Measurements from ENCODE around the gene NKAIN2.

- no peak for TF ChIP-seq POLR2A (IDR thresholded peaks at IDR 0.05)
- TF ChIP-seq CTCF (IDR thresholded peaks at IDR 0.05 in 4 of 5, conservative IDR thresholded peaks at IDR 0.05 in 1 of 5): no peak
These were observed 731.6 kb downstream of the NKAIN2 start for GRCh38 chr6:124535299-124535698.
